ENCODE results near the gene C12orf54. TPM values are rescaled to one million over a fixed set of nuclear protein-coding genes. Genes with fewer than 3 reads are reported as not detected.
"Not testable (repeated sequence)": the region's sequence is repeated elsewhere in the genome, so short reads cannot be mapped to it uniquely, and the experiment has no call there.

C12orf54 gene
- total and polyA plus RNA-seq, 2 of the 13 experiments (the other 11 are each of a cell fraction or from before 2014, with no cell fraction given) = not detected

DNA sequence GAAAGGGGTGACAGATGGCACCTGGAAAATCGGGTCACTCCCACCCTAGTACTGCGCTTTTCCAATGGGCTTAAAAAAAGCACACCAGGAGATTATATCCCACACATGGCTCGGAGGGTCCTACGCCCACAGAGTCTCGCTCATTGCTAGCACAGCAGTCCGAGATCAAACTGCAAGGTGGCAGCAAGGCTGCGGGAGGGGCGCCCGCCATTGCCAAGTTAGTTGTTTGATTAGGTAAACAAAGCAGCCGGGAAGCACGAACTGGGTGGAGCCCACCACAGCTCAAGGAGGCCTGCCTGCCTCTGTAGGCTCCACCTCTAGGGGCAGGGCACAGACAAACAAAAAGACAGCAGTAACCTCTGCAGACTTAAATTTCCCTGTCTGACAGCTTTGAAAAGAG, 7.8 kb upstream of the C12orf54 start:
- H3K27ac ChIP-seq (ENCODE audit: extremely low read length, insufficient read depth, low read length) = not testable (repeated sequence)
- WGBS (ENCODE audit: low lambda C conversion rate) = 5% methylated on average over 11 of the region's 11 CpGs

DNA sequence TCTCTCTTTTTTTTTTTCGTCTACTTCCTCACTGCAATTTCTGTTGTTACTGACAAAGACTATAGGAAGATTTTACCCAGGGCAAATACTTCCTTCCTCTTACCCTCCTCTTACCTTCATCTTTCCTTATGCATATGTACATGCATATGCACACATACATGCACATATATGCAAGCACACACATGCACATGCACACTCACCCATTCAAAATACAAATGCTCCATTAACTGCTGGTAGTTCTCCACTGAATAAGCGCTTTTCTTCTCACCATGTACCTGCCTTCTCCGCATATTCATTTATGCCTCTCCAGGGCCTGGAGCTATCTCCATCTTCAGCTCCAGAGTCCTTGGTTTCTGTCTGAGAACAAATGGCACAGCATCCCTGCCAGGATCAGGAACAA, 632 bp downstream of the C12orf54 start:
- in situ Hi-C loops (cut with HindIII; ENCODE audit: extremely low pct_ligation_motif_present, low pct_unique_long_range_greater_than_20kb) = no loop called here
- Histone ChIP-seq H3K4me2 (ENCODE audit: low read depth, low read length) (no peak overlapping the region), H3K27me3 (ENCODE audit: control insufficient read depth in 1 of 2, insufficient read depth in 2 of 2, low read length in 2 of 2) (peaks cover 0 to 8% of the 10 kb centered on the region in 2 experiments; a peak in 1 of 5 replicates), H3K9me3 (ENCODE audit: low read length) (no peaks in the 10 kb centered on the region), H3K9ac (ENCODE audit: insufficient read depth, low read depth, low read length) (no peak overlapping the region), H3K4me1 (ENCODE audit: insufficient read depth, low read length) (no peaks in the 10 kb centered on the region), H4K20me1 (ENCODE audit: insufficient read depth, low read length) (no peaks in the 10 kb centered on the region), H3K4me3 (replicated peaks in 1 of 3; ENCODE audit: insufficient read depth in 1 of 3, low read depth in 2 of 3, low read length in 3 of 3) (no peak overlapping the region), H3K27ac (ENCODE audit: extremely low read length, insufficient read depth, low read length) (no peak overlapping the region), H3K79me2 (ENCODE audit: insufficient read depth, low read length) (no peaks in the 10 kb centered on the region), H2AFZ (ENCODE audit: low read length) (no peak overlapping the region), H3K36me3 (replicated peaks in 1 of 2; ENCODE audit: control insufficient read depth in 1 of 2, insufficient read depth in 2 of 2, low read length in 2 of 2) (no peaks in the 10 kb centered on the region)
- CTCF ChIA-PET (ENCODE audit: low intra/inter-chr PET ratio, low total read pairs) = no interaction called here
- FAIRE-seq (no peak), ATAC-seq (no peak), DNase-seq (ENCODE audit: low spot score) (no peak)
- POLR2A ChIA-PET = no interaction called here
- no peak for TF ChIP-seq ZBTB7B (CRISPR knock-in tag; IDR thresholded peaks at IDR 0.05)
- TF ChIP-seq KMT2A (CRISPR knock-in tag; IDR thresholded peaks at IDR 0.05) = no peak
- TF ChIP-seq NONO (IDR thresholded peaks at IDR 0.05) = no peak
- no peak for TF ChIP-seq NONO (CRISPR knock-in tag; conservative IDR thresholded peaks at IDR 0.05)
- no peak for TF ChIP-seq NFE2 (CRISPR knock-in tag; IDR thresholded peaks at IDR 0.05)
- no peak for TF ChIP-seq ZNF143 (CRISPR knock-in tag; IDR thresholded peaks at IDR 0.05)
- TF ChIP-seq TCF7 (IDR thresholded peaks at IDR 0.05; ENCODE audit: low read depth) = no peak
- no peak for TF ChIP-seq FOXK2 (IDR thresholded peaks at IDR 0.05)
- TF ChIP-seq, protein P1, sequence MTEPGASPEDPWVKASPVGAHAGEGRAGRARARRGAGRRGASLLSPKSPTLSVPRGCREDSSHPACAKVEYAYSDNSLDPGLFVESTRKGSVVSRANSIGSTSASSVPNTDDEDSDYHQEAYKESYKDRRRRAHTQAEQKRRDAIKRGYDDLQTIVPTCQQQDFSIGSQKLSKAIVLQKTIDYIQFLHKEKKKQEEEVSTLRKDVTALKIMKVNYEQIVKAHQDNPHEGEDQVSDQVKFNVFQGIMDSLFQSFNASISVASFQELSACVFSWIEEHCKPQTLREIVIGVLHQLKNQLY (CRISPR knock-in tag; IDR thresholded peaks at IDR 0.05) = no peak
- TF ChIP-seq SNAPC2 (CRISPR knock-in tag; IDR thresholded peaks at IDR 0.05) = no peak
- no peak for TF ChIP-seq RNF2 (conservative IDR thresholded peaks at IDR 0.05; ENCODE audit: low read depth)
- BruUV-seq (replicated peaks) = no TSS peak
- 36% methylated on average over 3 of the region's 3 CpGs for WGBS (ENCODE audit: low lambda C conversion rate)
- intact Hi-C loops (cut with micrococcal nuclease; ENCODE audit: unreplicated experiment) = no loop called here

More for the DNA sequence above, 7.8 kb upstream of the C12orf54 start:
- H2AFZ ChIP-seq (ENCODE audit: low read length); H3K4me2 ChIP-seq (ENCODE audit: low read depth, low read length); BruUV-seq (replicated peaks); ATAC-seq; H3K4me1 ChIP-seq (ENCODE audit: insufficient read depth, low read length); CTCF ChIA-PET (ENCODE audit: low intra/inter-chr PET ratio, low total read pairs); H4K20me1 ChIP-seq (ENCODE audit: insufficient read depth, low read length); intact Hi-C loops (cut with micrococcal nuclease; ENCODE audit: unreplicated experiment); H3K36me3 ChIP-seq (replicated peaks in 1 of 2; ENCODE audit: control insufficient read depth in 1 of 2, insufficient read depth in 2 of 2, low read length in 2 of 2); H3K79me2 ChIP-seq (ENCODE audit: insufficient read depth, low read length); FAIRE-seq; H3K27me3 ChIP-seq (ENCODE audit: control insufficient read depth in 1 of 2, insufficient read depth in 2 of 2, low read length in 2 of 2); DNase-seq (ENCODE audit: low spot score); H3K9me3 ChIP-seq (ENCODE audit: low read length); in situ Hi-C loops (cut with HindIII; ENCODE audit: extremely low pct_ligation_motif_present, low pct_unique_long_range_greater_than_20kb); H3K4me3 ChIP-seq (replicated peaks in 1 of 3; ENCODE audit: insufficient read depth in 1 of 3, low read depth in 2 of 3, low read length in 3 of 3); POLR2A ChIA-PET; H3K9ac ChIP-seq (ENCODE audit: insufficient read depth, low read depth, low read length); TF ChIP-seq FOXA1 (IDR thresholded peaks at IDR 0.05): not testable (repeated sequence)
- peak; percentile 62 for TF ChIP-seq FOXA1 (CRISPR knock-in tag; IDR thresholded peaks at IDR 0.05)
- TF ChIP-seq FOXA3 (CRISPR knock-in tag; IDR thresholded peaks at IDR 0.05) = peak; percentile 57; the same call in 1 of the 2 replicates
